Sigmoid colon (tissue), 7 donors: Measurements from ENCODE around the gene TEKT3. TPM values are rescaled to one million over a fixed set of nuclear protein-coding genes. Genes with fewer than 3 reads are reported as not detected.

ENCODE experiments used
- DNase-seq: peaks from one replicate; pipeline ENCODE4 v3.0.0-alpha.2; 2019
- H3K27ac ChIP-seq, 4 donors: fragments of 200-600 bp; sonication (generic); one replicate each; pipeline ENCODE4 v1.5.1; 2016 to 2019; ENCODE audit warnings: mild to moderate bottlenecking in 1 of 4
- H3K27me3 ChIP-seq, 3 donors: fragments of 200-600 bp; sonication (generic); one replicate each; pipeline ENCODE4 v1.5.1; 2019; ENCODE audit warnings: mild to moderate bottlenecking in 1 of 3
- H3K36me3 ChIP-seq, 4 donors: fragments of 200-600 bp; sonication (generic); one replicate each; pipeline ENCODE4 v1.5.1; 2016 to 2019
- H3K4me1 ChIP-seq, 4 donors: fragments of 200-600 bp; sonication (generic); one replicate each; pipeline ENCODE4 v1.5.1; 2017 to 2019
- H3K4me3 ChIP-seq, 4 donors: fragments of 200-600 bp; sonication (generic); one replicate each; pipeline ENCODE4 v1.5.1; 2017 to 2019; ENCODE audit warnings: mild to moderate bottlenecking in 2 of 4, moderate library complexity in 1 of 4
- H3K9me3 ChIP-seq, 4 donors: fragments of 200-600 bp in 3 of 4; sonication (generic) in 3 of 4; one replicate each; pipeline versions ENCODE4 v1.5.1 to v1.6.1; 2013 to 2019
- EP300 ChIP-seq, 4 donors: sonication (generic); formaldehyde crosslinking; IDR thresholded peaks; one replicate each; pipeline ENCODE4 v1.6.1; 2017; ENCODE audit warnings: antibody characterized with exemption in 4 of 4
- POLR2A ChIP-seq, 2 donors: fragments of 450-650 bp; IDR thresholded peaks; one replicate each; pipeline ENCODE4 v1.6.1; 2016; ENCODE audit warnings: antibody characterized with exemption in 2 of 2, mild to moderate bottlenecking in 2 of 2, moderate library complexity in 2 of 2
- POLR2AphosphoS5 ChIP-seq, 4 donors: sonication (generic); formaldehyde crosslinking; IDR thresholded peaks; one replicate each; pipeline ENCODE4 v1.6.1; 2017; ENCODE audit warnings: antibody characterized with exemption in 4 of 4
- WGBS, 2 donors: extraction: QIAGEN DNeasy Blood & Tissue Kit; methylation state at CpG; one replicate each; pipeline ENCODE4 v1.1.7; 2013; 5-methylcytosine and 5-hydroxymethylcytosine counted together
- intact Hi-C: fragments of 100-400 bp; cut with DNase I; formaldehyde crosslinking; loops from one replicate; pipeline ENCODE4 v1.15.1; 2023
- polyA plus RNA-seq, 3 donors: library from polyadenylated mRNA; stranded (reverse); fragments of 200-250 nt; gene quantifications; one replicate each; pipeline ENCODE4 v1.2.3, GENCODE V29; 2013
- total RNA-seq, 4 donors: library from RNA; depleted of rRNA; stranded (reverse); fragments of >200 nt; gene quantifications; one replicate each; pipeline ENCODE4 v1.1.0, GENCODE V29; 2016
- TF ChIP-seq, protein P1 (sequence below), 4 experiments: fragments of 450-650 bp in 3 of 4; fragments of 200-600 bp in 1 of 4; IDR thresholded peaks; one replicate each; pipeline ENCODE4 v1.5.1; 2016 to 2019; ENCODE audit warnings: antibody characterized with exemption in 4 of 4, mild to moderate bottlenecking in 3 of 4, moderate library complexity in 2 of 4
- donor health status: healthy with polysubstance abuse.
- donor health status: Bipolar disorder and iron deficiency.
- donor health status: healthy.

TEKT3 gene
- total and polyA plus RNA-seq, 7 donors = 0.26 to 1.8 TPM; not detected in 5

DNA sequence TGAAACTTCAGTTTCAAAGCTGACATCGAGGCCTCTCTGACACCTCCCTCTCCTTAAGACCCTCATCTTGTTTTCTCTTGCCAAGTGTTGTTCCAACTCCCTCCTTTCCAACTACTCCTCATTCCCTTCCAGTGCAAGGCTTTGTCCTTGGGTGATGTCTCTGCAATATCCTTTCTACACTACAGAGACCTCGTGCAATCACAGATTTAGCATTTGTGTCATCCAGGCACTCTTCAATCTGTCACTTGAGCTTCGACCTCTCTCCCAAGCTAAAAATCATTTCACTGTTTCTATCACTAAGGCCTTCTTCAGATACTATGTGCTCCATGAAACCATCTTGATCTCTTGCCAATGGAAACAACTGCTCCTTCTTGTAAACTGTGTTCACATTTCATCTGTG, 31.6 kb downstream of the TEKT3 start:
- Histone ChIP-seq H3K4me1 (peaks cover 3 to 47% (median 44%) of the 10 kb centered on the region in 4 donors), H3K9me3 (no peaks in the 10 kb centered on the region), H3K4me3 (no peak overlapping the region), H3K27ac (peak overlapping the region in 1 of 4 donors; percentile 4), H3K27me3 (no peaks in the 10 kb centered on the region), H3K36me3 (no peaks in the 10 kb centered on the region)
- WGBS, 2 donors = 74 to 83% methylated on average over 3 of the region's 3 CpGs
- DNase-seq = no peak
- TF ChIP-seq EP300 (IDR thresholded peaks at IDR 0.05) (no peak), POLR2A (IDR thresholded peaks at IDR 0.05) (no peak), POLR2AphosphoS5 (IDR thresholded peaks at IDR 0.05) (no peak)
- TF ChIP-seq, protein P1, sequence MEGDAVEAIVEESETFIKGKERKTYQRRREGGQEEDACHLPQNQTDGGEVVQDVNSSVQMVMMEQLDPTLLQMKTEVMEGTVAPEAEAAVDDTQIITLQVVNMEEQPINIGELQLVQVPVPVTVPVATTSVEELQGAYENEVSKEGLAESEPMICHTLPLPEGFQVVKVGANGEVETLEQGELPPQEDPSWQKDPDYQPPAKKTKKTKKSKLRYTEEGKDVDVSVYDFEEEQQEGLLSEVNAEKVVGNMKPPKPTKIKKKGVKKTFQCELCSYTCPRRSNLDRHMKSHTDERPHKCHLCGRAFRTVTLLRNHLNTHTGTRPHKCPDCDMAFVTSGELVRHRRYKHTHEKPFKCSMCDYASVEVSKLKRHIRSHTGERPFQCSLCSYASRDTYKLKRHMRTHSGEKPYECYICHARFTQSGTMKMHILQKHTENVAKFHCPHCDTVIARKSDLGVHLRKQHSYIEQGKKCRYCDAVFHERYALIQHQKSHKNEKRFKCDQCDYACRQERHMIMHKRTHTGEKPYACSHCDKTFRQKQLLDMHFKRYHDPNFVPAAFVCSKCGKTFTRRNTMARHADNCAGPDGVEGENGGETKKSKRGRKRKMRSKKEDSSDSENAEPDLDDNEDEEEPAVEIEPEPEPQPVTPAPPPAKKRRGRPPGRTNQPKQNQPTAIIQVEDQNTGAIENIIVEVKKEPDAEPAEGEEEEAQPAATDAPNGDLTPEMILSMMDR (IDR thresholded peaks at IDR 0.05) = no peak
- intact Hi-C loops = loop anchor here (2.0 to 5.0 kb wide), 2 partner anchors 31 to 88 kb away; partner anchors contain the start of gene TEKT3

DNA sequence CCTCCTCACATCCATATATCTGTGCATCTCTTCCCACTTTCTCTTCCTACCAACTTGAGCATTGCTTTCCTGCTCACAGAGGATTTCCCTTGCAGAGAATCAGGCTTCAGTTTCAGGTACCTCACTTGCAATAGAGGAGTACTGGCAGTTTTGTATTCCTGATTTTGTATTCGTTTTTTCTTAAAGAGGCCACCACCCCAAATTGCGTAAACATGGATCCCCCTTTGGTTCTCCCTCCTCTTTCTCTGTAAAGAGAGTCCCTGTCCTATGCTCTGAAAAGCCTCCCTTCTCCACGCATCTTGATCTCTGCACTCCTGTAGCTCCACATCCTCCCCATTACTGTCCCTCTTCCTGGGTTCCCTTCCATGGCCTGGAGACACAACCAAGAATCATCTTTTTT, 32.2 kb downstream of the TEKT3 start:
- no peak overlapping the region for H3K27ac ChIP-seq
- H3K4me3 ChIP-seq = no peak overlapping the region
- intact Hi-C loops = loop anchor here (2.0 to 5.0 kb wide), 2 partner anchors 32 to 88 kb away; partner anchors contain the start of gene TEKT3
- TF ChIP-seq EP300 (IDR thresholded peaks at IDR 0.05) = no peak
- no peak for TF ChIP-seq POLR2A (IDR thresholded peaks at IDR 0.05)
- TF ChIP-seq, protein P1 (IDR thresholded peaks at IDR 0.05) = no peak
- TF ChIP-seq POLR2AphosphoS5 (IDR thresholded peaks at IDR 0.05) = no peak
- H3K4me1 ChIP-seq = peaks cover 3 to 51% (median 44%) of the 10 kb centered on the region in 4 donors
- DNase-seq = no peak
- H3K9me3 ChIP-seq = no peaks in the 10 kb centered on the region
- WGBS, 2 donors = 54 to 77% methylated on average over 3 of the region's 3 CpGs
- H3K27me3 ChIP-seq = no peaks in the 10 kb centered on the region
- no peaks in the 10 kb centered on the region for H3K36me3 ChIP-seq

DNA sequence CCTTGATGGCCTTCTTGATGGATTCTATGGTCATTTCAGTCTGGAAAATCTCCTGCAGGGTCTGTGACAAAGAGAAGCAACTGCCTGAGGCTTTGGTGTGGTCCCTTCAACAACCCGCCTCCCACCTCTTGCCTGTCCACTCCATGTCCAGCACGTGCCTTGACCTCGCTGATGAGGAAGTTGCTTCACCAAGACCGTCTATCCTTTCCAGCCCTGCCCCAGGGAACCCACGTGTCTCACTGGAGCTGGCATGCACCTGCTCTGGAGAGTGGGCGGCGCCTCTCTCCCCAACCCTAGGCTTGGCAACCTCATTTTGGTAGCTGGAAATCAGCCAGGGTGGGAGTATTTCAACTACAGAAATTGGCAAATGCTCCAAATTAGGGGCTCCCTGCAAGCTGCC, 32.6 kb downstream of the TEKT3 start:
- Histone ChIP-seq H3K36me3 (no peaks in the 10 kb centered on the region), H3K27me3 (no peaks in the 10 kb centered on the region), H3K27ac (peak overlapping the region in 2 of 4 donors; percentile 68 to 78), H3K4me3 (no peak overlapping the region), H3K9me3 (no peaks in the 10 kb centered on the region), H3K4me1 (peaks cover 3 to 52% (median 46%) of the 10 kb centered on the region in 4 donors)
- 61 to 77% methylated on average over 7 of the region's 7 CpGs for WGBS, 2 donors
- no peak for TF ChIP-seq EP300 (IDR thresholded peaks at IDR 0.05)
- no peak for TF ChIP-seq POLR2AphosphoS5 (IDR thresholded peaks at IDR 0.05)
- TF ChIP-seq POLR2A (IDR thresholded peaks at IDR 0.05) = no peak
- TF ChIP-seq, protein P1 (IDR thresholded peaks at IDR 0.05) = no peak
- DNase-seq = no peak
- intact Hi-C loops = loop anchor here (1.0 to 5.0 kb wide), 3 partner anchors 32 to 126 kb away; partner anchors contain the start of gene TEKT3

DNA sequence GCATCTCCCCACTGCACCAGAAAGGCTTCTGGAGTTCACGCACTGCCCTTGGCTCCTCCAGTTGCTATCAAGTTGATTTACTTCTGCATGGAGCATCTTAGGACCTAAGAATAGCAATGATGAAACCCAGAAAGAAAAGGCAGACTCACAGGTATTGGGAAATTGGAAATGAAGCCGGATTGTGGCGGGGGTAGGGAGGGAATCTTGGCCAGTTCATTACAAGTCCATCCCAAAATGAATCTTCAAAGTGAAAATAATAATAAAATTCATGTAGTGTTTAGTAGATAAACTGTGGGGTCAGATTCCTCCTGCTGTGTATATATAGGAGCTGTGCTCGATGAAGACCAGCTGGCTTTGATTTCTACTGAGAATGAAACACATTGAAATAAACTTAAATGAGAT, 33.7 kb downstream of the TEKT3 start:
- Histone ChIP-seq H3K9me3 (no peaks in the 10 kb centered on the region), H3K27me3 (no peaks in the 10 kb centered on the region), H3K4me3 (no peak overlapping the region), H3K27ac (peak overlapping the region in 3 of 4 donors; percentile 68 to 78 (median 73)), H3K4me1 (peaks cover 3 to 63% (median 55%) of the 10 kb centered on the region in 4 donors), H3K36me3 (no peaks in the 10 kb centered on the region)
- intact Hi-C loops = loop anchor here (1.0 to 5.0 kb wide), 6 partner anchors 33 to 150 kb away; partner anchors contain the start of gene TEKT3
- peak; percentile 90 for DNase-seq
- 57 to 62% methylated on average over 4 of the region's 4 CpGs for WGBS, 2 donors
- TF ChIP-seq EP300 (IDR thresholded peaks at IDR 0.05) (peak; percentile 87 to 95 (median 90)), POLR2AphosphoS5 (IDR thresholded peaks at IDR 0.05) (peak; percentile 96 to 98 (median 97)), POLR2A (IDR thresholded peaks at IDR 0.05) (no peak)
- TF ChIP-seq, protein P1 (IDR thresholded peaks at IDR 0.05) = no peak
